Type B pancreatic cell (in vitro differentiated cells): ENCODE measurements around the gene SLAMF6. TPM values are rescaled to one million over a fixed set of nuclear protein-coding genes. Genes with fewer than 3 reads are reported as not detected.

ENCODE experiments used
- DNase-seq: peaks from one replicate; pipeline ENCODE4 v3.0.0; 2021; ENCODE audit warnings: mixed read lengths; ENCODE audit not compliant: unreplicated experiment; ENCODE audit errors: extremely low spot score
- H3K27ac Mint-ChIP-seq: 2 replicates; pipeline ENCODE4 v1.8.0; 2021; ENCODE audit warnings: mild to moderate bottlenecking, mixed read lengths
- H3K27me3 Mint-ChIP-seq: 2 replicates; pipeline ENCODE4 v1.8.0; 2021; ENCODE audit warnings: mixed read lengths
- H3K36me3 Mint-ChIP-seq: 2 replicates; pipeline ENCODE4 v1.8.0; 2021; ENCODE audit warnings: mixed read lengths
- H3K4me1 Mint-ChIP-seq: one replicate; pipeline ENCODE4 v1.8.0; 2021; ENCODE audit warnings: mixed read lengths; ENCODE audit not compliant: unreplicated experiment
- H3K4me3 Mint-ChIP-seq: 2 replicates; pipeline ENCODE4 v1.8.0; 2021; ENCODE audit warnings: mild to moderate bottlenecking, mixed read lengths
- H3K9me3 Mint-ChIP-seq: 2 replicates; pipeline ENCODE4 v1.8.0; 2021; ENCODE audit warnings: mixed read lengths
- total RNA-seq: library from RNA; stranded (reverse); gene quantifications from 2 replicates; pipeline ENCODE4 v1.2.1, GENCODE V29; 2021; ENCODE audit warnings: low replicate concordance
- TF ChIP-seq, protein P1 (sequence below): fragments of 200-600 bp; sonication (generic); conservative IDR thresholded peaks from 2 replicates; pipeline ENCODE4 v1.5.0; 2021; ENCODE audit warnings: antibody characterized with exemption, mild to moderate bottlenecking

The SLAMF6 gene
- total RNA-seq, 1 donor from 2014 or later = not detected

GRCh38 chr1:160460214-160460642, 62.8 kb downstream of the SLAMF6 start:
- H3K27ac Mint-ChIP-seq = no peak overlapping the region
- peaks cover 14% of the 10 kb centered on the region for H3K27me3 Mint-ChIP-seq
- peaks cover 4% of the 10 kb centered on the region for H3K4me1 Mint-ChIP-seq
- H3K36me3 Mint-ChIP-seq = no peaks in the 10 kb centered on the region
- TF ChIP-seq, protein P1, sequence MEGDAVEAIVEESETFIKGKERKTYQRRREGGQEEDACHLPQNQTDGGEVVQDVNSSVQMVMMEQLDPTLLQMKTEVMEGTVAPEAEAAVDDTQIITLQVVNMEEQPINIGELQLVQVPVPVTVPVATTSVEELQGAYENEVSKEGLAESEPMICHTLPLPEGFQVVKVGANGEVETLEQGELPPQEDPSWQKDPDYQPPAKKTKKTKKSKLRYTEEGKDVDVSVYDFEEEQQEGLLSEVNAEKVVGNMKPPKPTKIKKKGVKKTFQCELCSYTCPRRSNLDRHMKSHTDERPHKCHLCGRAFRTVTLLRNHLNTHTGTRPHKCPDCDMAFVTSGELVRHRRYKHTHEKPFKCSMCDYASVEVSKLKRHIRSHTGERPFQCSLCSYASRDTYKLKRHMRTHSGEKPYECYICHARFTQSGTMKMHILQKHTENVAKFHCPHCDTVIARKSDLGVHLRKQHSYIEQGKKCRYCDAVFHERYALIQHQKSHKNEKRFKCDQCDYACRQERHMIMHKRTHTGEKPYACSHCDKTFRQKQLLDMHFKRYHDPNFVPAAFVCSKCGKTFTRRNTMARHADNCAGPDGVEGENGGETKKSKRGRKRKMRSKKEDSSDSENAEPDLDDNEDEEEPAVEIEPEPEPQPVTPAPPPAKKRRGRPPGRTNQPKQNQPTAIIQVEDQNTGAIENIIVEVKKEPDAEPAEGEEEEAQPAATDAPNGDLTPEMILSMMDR = no peak
- H3K4me3 Mint-ChIP-seq = no peak overlapping the region
- no peak for DNase-seq
- H3K9me3 Mint-ChIP-seq = no peaks in the 10 kb centered on the region

DNA sequence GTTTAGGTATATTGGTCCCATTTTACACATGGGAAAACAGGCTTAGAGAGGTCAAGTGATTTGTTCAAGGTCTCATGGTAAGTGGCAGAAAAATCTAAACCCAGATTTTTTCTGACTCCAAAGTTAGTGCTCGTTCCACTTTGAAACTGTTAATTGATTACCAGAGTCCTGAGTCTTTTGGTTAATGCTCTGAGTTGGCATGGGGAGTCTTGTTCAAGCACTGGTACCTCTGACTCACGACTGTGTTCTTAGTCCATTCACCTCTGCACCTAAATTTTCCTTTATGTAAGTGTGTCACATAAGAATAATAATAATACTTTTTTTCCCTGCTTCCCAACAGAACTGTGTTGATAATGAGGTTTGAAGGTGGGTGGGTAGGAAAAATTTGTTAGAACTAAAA, 63.4 kb downstream of the SLAMF6 start:
- no peak overlapping the region for H3K27ac Mint-ChIP-seq
- TF ChIP-seq, protein P1 = no peak
- no peaks in the 10 kb centered on the region for H3K9me3 Mint-ChIP-seq
- DNase-seq = no peak
- no peak overlapping the region for H3K4me3 Mint-ChIP-seq
- no peaks in the 10 kb centered on the region for H3K36me3 Mint-ChIP-seq
- H3K27me3 Mint-ChIP-seq = peaks cover 11% of the 10 kb centered on the region
- H3K4me1 Mint-ChIP-seq = peaks cover 4% of the 10 kb centered on the region

GRCh38 chr1:160459056-160459455, 64.0 kb downstream of the SLAMF6 start:
- no peak for DNase-seq
- TF ChIP-seq, protein P1 = no peak
- H3K9me3 Mint-ChIP-seq = no peaks in the 10 kb centered on the region
- H3K36me3 Mint-ChIP-seq = no peaks in the 10 kb centered on the region
- no peak overlapping the region for H3K27ac Mint-ChIP-seq
- peaks cover 8% of the 10 kb centered on the region for H3K27me3 Mint-ChIP-seq
- H3K4me3 Mint-ChIP-seq = no peak overlapping the region
- H3K4me1 Mint-ChIP-seq = peaks cover 4% of the 10 kb centered on the region

GRCh38 chr1:160455153-160455517, 67.9 kb downstream of the SLAMF6 start:
- H3K9me3 Mint-ChIP-seq = peaks cover 2% of the 10 kb centered on the region
- TF ChIP-seq, protein P1 = no peak
- H3K4me1 Mint-ChIP-seq = no peaks in the 10 kb centered on the region
- DNase-seq = no peak
- H3K36me3 Mint-ChIP-seq = no peaks in the 10 kb centered on the region
- no peak overlapping the region for H3K4me3 Mint-ChIP-seq
- no peaks in the 10 kb centered on the region for H3K27me3 Mint-ChIP-seq
- no peak overlapping the region for H3K27ac Mint-ChIP-seq

- H3K4me1 Mint-ChIP-seq = no peaks in the 10 kb centered on the region
- H3K27me3 Mint-ChIP-seq = no peaks in the 10 kb centered on the region
- peaks cover 4% of the 10 kb centered on the region for H3K9me3 Mint-ChIP-seq
- no peak overlapping the region for H3K27ac Mint-ChIP-seq
- no peak for DNase-seq
- no peak overlapping the region for H3K4me3 Mint-ChIP-seq
- TF ChIP-seq, protein P1 = no peak
- no peaks in the 10 kb centered on the region for H3K36me3 Mint-ChIP-seq
These were observed 68.5 kb downstream of the SLAMF6 start for GRCh38 chr1:160454371-160455152.
